Mammary epithelial cell (primary cell): Measurements from ENCODE around the gene GRK4.

Experiments used
- CTCF ChIP-seq, 2 donors: IDR thresholded peaks in 1 of 2; conservative IDR thresholded peaks in 1 of 2; 2 replicates each; pipeline ENCODE4 v1.5.1; 2011 to 2012; ENCODE audit warnings: inconsistent platforms in 2 of 2, low read length in 2 of 2, mild to moderate bottlenecking in 2 of 2, control low read depth in 1 of 2, low read depth in 1 of 2; ENCODE audit not compliant: insufficient read depth in 1 of 2; ENCODE audit errors: extremely low read depth in 1 of 2
- EZH2 ChIP-seq: IDR thresholded peaks from 2 replicates; pipeline ENCODE4 v1.6.1; 2012; ENCODE audit warnings: low read length, inconsistent platforms, borderline replicate concordance

GRCh38 chr4:3043282-3044020, 80.1 kb downstream of the GRK4 start:
- no peak for TF ChIP-seq CTCF (conservative IDR thresholded peaks at IDR 0.05 in 1 of 2, IDR thresholded peaks at IDR 0.05 in 1 of 2; ENCODE audit: extremely low read depth in 1 of 2, insufficient read depth in 1 of 2, low read depth in 1 of 2, low read length in 2 of 2)
- no peak for TF ChIP-seq EZH2
